ENCODE results near the gene TTBK2. TPM values are rescaled to one million over a fixed set of nuclear protein-coding genes. Genes with fewer than 3 reads are reported as not detected.

TTBK2 gene
- polyA plus RNA-seq, 4 donors: 8.1 to 12.2 (median 10.0) TPM

- DNase-seq (ENCODE audit: low read depth in 4 of 4, low spot score in 2 of 4): no peak
Measured at GRCh38 chr15:42836251-42836650, 84.3 kb downstream of the TTBK2 start.

GRCh38 chr15:42832576-42832975, 88.0 kb downstream of the TTBK2 start:
- DNase-seq (ENCODE audit: low read depth in 4 of 4, low spot score in 2 of 4): no peak

- DNase-seq (ENCODE audit: low read depth in 4 of 4, low spot score in 2 of 4): no peak
Measured at GRCh38 chr15:42826251-42826890, 94.2 kb downstream of the TTBK2 start.

GRCh38 chr15:42825599-42825998, 95.0 kb downstream of the TTBK2 start:
- no peak for DNase-seq (ENCODE audit: low read depth in 4 of 4, low spot score in 2 of 4)

- no peak for DNase-seq (ENCODE audit: low read depth in 4 of 4, low spot score in 2 of 4)
Measured at GRCh38 chr15:42820811-42821210, 99.8 kb downstream of the TTBK2 start.

- DNase-seq (ENCODE audit: low read depth in 4 of 4, low spot score in 2 of 4): no peak
Measured at GRCh38 chr15:42819786-42820185, 100.8 kb downstream of the TTBK2 start.

- DNase-seq (ENCODE audit: low read depth in 4 of 4, low spot score in 2 of 4): no peak
Measured at GRCh38 chr15:42811433-42811832, 109.1 kb downstream of the TTBK2 start.

- DNase-seq (ENCODE audit: low read depth in 4 of 4, low spot score in 2 of 4): no peak
Measured at GRCh38 chr15:42808913-42809312, 111.7 kb downstream of the TTBK2 start.

GRCh38 chr15:42805266-42805665, 115.3 kb downstream of the TTBK2 start:
- no peak for DNase-seq (ENCODE audit: low read depth in 4 of 4, low spot score in 2 of 4)

GRCh38 chr15:42804739-42805138, 115.8 kb downstream of the TTBK2 start:
- DNase-seq (ENCODE audit: low read depth in 4 of 4, low spot score in 2 of 4): no peak

GRCh38 chr15:42803436-42803835, 117.1 kb downstream of the TTBK2 start:
- DNase-seq (ENCODE audit: low read depth in 4 of 4, low spot score in 2 of 4): no peak

GRCh38 chr15:42802168-42802567, 118.4 kb downstream of the TTBK2 start:
- no peak for DNase-seq (ENCODE audit: low read depth in 4 of 4, low spot score in 2 of 4)

GRCh38 chr15:42800731-42801474, 119.7 kb downstream of the TTBK2 start:
- no peak for DNase-seq (ENCODE audit: low read depth in 4 of 4, low spot score in 2 of 4)

GRCh38 chr15:42798802-42799201, 121.8 kb downstream of the TTBK2 start:
- no peak for DNase-seq (ENCODE audit: low read depth in 4 of 4, low spot score in 2 of 4)

GRCh38 chr15:42796955-42797782, 123.4 kb downstream of the TTBK2 start:
- no peak for DNase-seq (ENCODE audit: low read depth in 4 of 4, low spot score in 2 of 4)

GRCh38 chr15:42788725-42789124, 131.9 kb downstream of the TTBK2 start:
- DNase-seq (ENCODE audit: low read depth in 4 of 4, low spot score in 2 of 4): no peak

- no peak for DNase-seq (ENCODE audit: low read depth in 4 of 4, low spot score in 2 of 4)
Measured at GRCh38 chr15:42786978-42787377, 133.6 kb downstream of the TTBK2 start.

- DNase-seq (ENCODE audit: low read depth in 4 of 4, low spot score in 2 of 4): no peak
Measured at GRCh38 chr15:42785569-42785968, 135.0 kb downstream of the TTBK2 start.

GRCh38 chr15:42784705-42785104, 135.9 kb downstream of the TTBK2 start:
- no peak for DNase-seq (ENCODE audit: low read depth in 4 of 4, low spot score in 2 of 4)

GRCh38 chr15:42782716-42783115, 137.9 kb downstream of the TTBK2 start:
- DNase-seq (ENCODE audit: low read depth in 4 of 4, low spot score in 2 of 4): no peak

- DNase-seq (ENCODE audit: low read depth in 4 of 4, low spot score in 2 of 4): no peak
Measured at GRCh38 chr15:42775416-42775815, 145.2 kb downstream of the TTBK2 start.

Measured in left renal cortex interstitium (tissue), 4 donors.